Type B pancreatic cell (in vitro differentiated cells): ENCODE data around the gene PPP6R3. TPM values are rescaled to one million over a fixed set of nuclear protein-coding genes. Genes with fewer than 3 reads are reported as not detected.

ENCODE experiments used
- DNase-seq: peaks from one replicate; pipeline ENCODE4 v3.0.0; 2021; ENCODE audit warnings: mixed read lengths; ENCODE audit not compliant: unreplicated experiment; ENCODE audit errors: extremely low spot score
- H3K27ac Mint-ChIP-seq: 2 replicates; pipeline ENCODE4 v1.8.0; 2021; ENCODE audit warnings: mild to moderate bottlenecking, mixed read lengths
- H3K27me3 Mint-ChIP-seq: 2 replicates; pipeline ENCODE4 v1.8.0; 2021; ENCODE audit warnings: mixed read lengths
- H3K36me3 Mint-ChIP-seq: 2 replicates; pipeline ENCODE4 v1.8.0; 2021; ENCODE audit warnings: mixed read lengths
- H3K4me1 Mint-ChIP-seq: one replicate; pipeline ENCODE4 v1.8.0; 2021; ENCODE audit warnings: mixed read lengths; ENCODE audit not compliant: unreplicated experiment
- H3K4me3 Mint-ChIP-seq: 2 replicates; pipeline ENCODE4 v1.8.0; 2021; ENCODE audit warnings: mild to moderate bottlenecking, mixed read lengths
- H3K9me3 Mint-ChIP-seq: 2 replicates; pipeline ENCODE4 v1.8.0; 2021; ENCODE audit warnings: mixed read lengths
- total RNA-seq: library from RNA; stranded (reverse); gene quantifications from 2 replicates; pipeline ENCODE4 v1.2.1, GENCODE V29; 2021; ENCODE audit warnings: low replicate concordance
- TF ChIP-seq, protein P1 (sequence below): fragments of 200-600 bp; sonication (generic); conservative IDR thresholded peaks from 2 replicates; pipeline ENCODE4 v1.5.0; 2021; ENCODE audit warnings: antibody characterized with exemption, mild to moderate bottlenecking

Gene PPP6R3
- total RNA-seq, 1 donor from 2014 or later: 104 TPM

DNA sequence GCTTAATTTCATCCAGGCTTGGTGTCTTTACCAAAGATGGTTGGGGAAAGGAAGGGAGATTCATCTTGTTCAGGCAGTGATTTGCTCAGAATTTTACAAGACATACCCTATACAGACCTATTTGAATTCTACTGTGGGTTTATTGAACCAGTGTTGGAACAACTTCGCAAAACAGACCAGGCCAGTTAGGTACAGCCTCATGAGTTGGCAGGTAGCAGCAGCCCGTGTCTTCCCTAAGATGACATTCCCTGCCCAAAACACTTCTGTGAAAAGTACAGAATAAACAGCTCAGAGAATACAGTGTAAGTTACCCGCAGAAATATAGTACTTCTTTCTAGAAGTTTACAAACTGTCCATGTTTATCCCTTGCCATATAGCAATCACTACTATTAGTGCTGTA is 121.3 kb downstream of the PPP6R3 start:
- TF ChIP-seq, protein P1, sequence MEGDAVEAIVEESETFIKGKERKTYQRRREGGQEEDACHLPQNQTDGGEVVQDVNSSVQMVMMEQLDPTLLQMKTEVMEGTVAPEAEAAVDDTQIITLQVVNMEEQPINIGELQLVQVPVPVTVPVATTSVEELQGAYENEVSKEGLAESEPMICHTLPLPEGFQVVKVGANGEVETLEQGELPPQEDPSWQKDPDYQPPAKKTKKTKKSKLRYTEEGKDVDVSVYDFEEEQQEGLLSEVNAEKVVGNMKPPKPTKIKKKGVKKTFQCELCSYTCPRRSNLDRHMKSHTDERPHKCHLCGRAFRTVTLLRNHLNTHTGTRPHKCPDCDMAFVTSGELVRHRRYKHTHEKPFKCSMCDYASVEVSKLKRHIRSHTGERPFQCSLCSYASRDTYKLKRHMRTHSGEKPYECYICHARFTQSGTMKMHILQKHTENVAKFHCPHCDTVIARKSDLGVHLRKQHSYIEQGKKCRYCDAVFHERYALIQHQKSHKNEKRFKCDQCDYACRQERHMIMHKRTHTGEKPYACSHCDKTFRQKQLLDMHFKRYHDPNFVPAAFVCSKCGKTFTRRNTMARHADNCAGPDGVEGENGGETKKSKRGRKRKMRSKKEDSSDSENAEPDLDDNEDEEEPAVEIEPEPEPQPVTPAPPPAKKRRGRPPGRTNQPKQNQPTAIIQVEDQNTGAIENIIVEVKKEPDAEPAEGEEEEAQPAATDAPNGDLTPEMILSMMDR: no peak
- H3K36me3 Mint-ChIP-seq: peaks cover 61% of the 10 kb centered on the region
- H3K4me3 Mint-ChIP-seq: no peak overlapping the region
- peaks cover 13% of the 10 kb centered on the region for H3K4me1 Mint-ChIP-seq
- no peaks in the 10 kb centered on the region for H3K9me3 Mint-ChIP-seq
- no peak for DNase-seq
- peak overlapping the region; percentile 87 for H3K27ac Mint-ChIP-seq
- no peaks in the 10 kb centered on the region for H3K27me3 Mint-ChIP-seq

DNA sequence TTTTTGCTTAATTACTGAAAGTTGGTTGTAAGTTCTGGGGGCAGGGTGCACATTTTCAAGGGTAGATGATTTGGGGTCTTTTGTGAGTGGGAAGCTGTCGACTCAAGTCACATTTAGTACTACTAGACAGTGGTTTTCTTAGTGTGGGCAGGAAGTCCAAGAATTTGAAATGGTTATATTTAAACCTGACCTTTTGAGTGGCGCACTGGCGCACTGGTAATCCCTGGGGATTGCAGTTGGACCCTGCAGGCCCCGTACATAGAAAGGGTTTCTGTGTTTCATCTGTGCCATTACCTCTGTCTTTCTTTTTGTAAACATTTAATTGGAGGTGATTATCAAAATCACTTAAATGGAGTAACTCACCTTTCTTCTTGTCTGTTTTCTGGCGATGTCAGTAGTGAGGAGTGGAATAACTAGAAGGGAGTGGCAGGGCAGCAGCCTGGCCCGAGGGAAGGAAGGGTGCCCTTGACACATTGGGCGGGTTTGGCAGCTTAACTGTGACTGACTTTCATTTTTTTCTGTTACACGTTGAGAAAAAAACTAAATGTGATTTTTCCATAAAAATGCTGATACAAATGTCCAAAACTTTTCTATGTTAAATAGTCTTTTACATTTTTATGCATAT is 122.0 kb downstream of the PPP6R3 start:
- TF ChIP-seq, protein P1: no peak
- H3K4me3 Mint-ChIP-seq: peak overlapping the region; percentile 66
- peaks cover 59% of the 10 kb centered on the region for H3K36me3 Mint-ChIP-seq
- peak overlapping the region; percentile 87 for H3K27ac Mint-ChIP-seq
- no peaks in the 10 kb centered on the region for H3K27me3 Mint-ChIP-seq
- H3K4me1 Mint-ChIP-seq: peaks cover 13% of the 10 kb centered on the region
- no peak for DNase-seq
- H3K9me3 Mint-ChIP-seq: no peaks in the 10 kb centered on the region

DNA sequence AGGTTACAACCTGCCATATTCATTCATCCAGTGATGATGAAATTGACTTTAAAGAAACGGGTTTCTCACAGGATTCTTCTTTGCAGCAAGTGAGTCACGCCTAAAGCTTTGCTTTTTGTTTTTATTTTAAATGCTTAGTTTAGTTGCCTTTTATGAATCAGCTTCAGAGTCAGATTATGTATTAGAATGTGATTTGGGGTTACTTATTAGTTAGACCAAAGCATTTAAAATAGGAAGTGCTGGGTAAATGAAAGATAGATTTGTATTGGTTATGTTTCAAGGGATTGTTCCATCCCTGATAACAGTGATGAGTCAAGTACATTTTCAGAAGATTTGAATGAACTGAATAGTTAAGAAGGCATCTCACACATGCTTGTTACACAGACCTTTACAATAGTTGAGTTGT is 122.5 kb downstream of the PPP6R3 start:
- Mint-ChIP-seq H3K4me1 (peaks cover 13% of the 10 kb centered on the region), H3K27ac (peak overlapping the region; percentile 87), H3K9me3 (no peaks in the 10 kb centered on the region), H3K36me3 (peaks cover 55% of the 10 kb centered on the region), H3K4me3 (no peak overlapping the region), H3K27me3 (no peaks in the 10 kb centered on the region)
- TF ChIP-seq, protein P1: no peak
- no peak for DNase-seq

DNA sequence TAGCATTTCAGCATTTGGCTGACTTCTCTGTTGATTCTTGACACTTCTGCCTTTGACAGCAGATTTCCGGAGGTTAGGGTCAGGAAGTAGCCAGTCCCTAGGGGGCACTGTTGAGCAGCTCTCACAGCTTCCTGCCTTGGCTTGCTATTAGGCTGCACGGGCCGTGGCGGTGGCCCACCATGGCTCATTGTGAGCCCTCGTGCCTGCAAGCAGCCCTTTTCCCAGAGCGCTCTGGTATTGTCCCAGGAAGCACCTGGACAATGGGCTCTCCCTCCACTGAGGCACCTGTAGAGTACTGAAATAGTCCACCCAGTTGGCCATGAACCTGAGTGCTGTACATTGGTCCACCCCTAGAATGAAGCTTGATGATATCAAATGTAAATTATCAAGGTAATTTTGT is 123.5 kb downstream of the PPP6R3 start:
- Mint-ChIP-seq H3K27me3 (no peaks in the 10 kb centered on the region), H3K4me3 (no peak overlapping the region), H3K9me3 (no peaks in the 10 kb centered on the region), H3K4me1 (peaks cover 13% of the 10 kb centered on the region), H3K27ac (no peak overlapping the region), H3K36me3 (peaks cover 45% of the 10 kb centered on the region)
- DNase-seq: no peak
- TF ChIP-seq, protein P1: peak; percentile 75

DNA sequence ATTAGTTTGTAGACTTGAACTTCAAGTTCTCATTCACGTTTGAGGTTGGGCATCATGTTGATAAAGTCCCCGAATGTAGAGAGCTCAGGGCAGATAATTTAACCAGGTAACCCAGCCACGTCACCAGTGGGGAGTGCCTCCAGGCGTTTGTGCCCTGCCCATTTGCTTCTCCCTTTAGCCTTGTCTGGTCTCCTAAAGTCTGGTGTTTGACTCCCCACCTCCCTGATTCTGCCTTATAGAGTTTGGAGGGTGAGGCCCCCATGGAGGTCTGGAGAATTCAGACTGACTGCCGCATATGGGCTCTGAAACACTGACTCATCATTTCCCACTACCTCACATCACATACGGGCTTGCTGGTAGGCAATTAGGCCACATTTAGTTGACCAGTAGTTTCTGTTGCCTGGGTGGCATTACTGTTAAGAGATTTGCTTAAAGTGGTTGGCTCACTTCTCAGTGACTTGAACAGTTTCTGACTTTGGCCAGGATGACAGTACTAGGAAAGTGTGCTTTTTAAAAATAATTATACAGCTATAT is 124.5 kb downstream of the PPP6R3 start:
- TF ChIP-seq, protein P1: no peak
- peaks cover 13% of the 10 kb centered on the region for H3K4me1 Mint-ChIP-seq
- H3K9me3 Mint-ChIP-seq: no peaks in the 10 kb centered on the region
- H3K27me3 Mint-ChIP-seq: no peaks in the 10 kb centered on the region
- H3K36me3 Mint-ChIP-seq: peaks cover 38% of the 10 kb centered on the region
- no peak for DNase-seq
- no peak overlapping the region for H3K4me3 Mint-ChIP-seq
- peak overlapping the region; percentile 64 for H3K27ac Mint-ChIP-seq
